IPS-15b (cell line): ENCODE results near the gene PRR19.

Experiments
- H3K27me3 ChIP-seq: one replicate; pipeline ENCODE4 v1.6.1; 2013; ENCODE audit warnings: low read length; ENCODE audit not compliant: control insufficient read depth, insufficient read depth
- H3K36me3 ChIP-seq: one replicate; pipeline ENCODE4 v1.6.1; 2013; ENCODE audit warnings: low read length; ENCODE audit not compliant: control insufficient read depth, insufficient read depth
- H3K4me1 ChIP-seq: one replicate; pipeline ENCODE4 v1.6.1; 2013; ENCODE audit warnings: mild to moderate bottlenecking, low read length; ENCODE audit not compliant: control insufficient read depth, insufficient read depth
- H3K4me3 ChIP-seq: one replicate; pipeline ENCODE4 v1.5.1; 2013; ENCODE audit warnings: low read depth, low read length
- H3K9ac ChIP-seq: one replicate; pipeline ENCODE4 v1.6.1; 2013; ENCODE audit warnings: low read depth, mild to moderate bottlenecking, low read length
- H3K9me3 ChIP-seq: one replicate; pipeline ENCODE4 v1.6.1; 2013; ENCODE audit warnings: mild to moderate bottlenecking, low read length; ENCODE audit not compliant: control insufficient read depth, insufficient read depth

The PRR19 gene

DNA sequence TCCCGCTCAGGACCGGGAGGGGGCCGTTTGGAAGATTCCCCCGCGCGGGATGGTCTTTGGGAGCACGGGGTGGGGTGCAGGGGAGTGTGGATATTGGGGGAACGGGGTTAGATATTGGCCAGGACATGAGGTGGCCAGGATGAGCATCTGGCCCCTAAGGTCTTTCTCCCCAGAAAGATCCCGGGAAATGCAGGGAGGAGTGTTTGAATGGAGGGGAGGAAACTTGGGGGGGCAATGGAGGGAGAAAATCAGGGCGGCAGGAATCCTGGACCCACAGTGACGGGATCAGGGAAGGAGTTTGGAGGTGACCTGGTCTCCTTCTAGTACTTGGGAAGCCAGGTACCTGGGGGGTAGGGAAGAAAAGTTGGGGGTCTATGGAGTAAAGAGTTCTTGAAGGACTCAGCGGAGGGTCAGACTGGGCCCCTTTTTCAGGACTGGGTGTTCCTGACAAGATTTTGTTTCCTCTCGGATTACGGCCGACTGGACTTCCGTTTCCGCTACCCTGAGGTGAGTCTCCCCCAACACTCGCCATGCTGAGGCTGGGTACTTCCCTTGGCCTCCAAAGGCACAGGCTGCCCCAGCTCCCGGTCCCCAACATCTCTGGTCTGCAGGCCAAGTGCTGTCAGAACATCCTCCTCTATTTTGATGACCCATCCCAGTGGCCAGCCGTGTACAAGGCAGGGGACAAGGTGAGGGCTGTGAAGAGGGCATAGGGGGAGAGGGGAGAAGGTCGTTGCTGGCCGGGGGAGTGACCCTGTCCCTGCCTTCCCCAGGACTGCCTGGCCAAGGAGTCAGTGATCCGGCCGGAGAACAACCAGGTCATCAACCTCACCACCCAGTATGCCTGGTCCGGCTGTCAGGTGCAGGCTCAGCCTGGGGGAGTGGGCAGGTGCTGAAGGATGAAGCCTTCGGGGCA, 12.2 kb downstream of the PRR19 start:
- Histone ChIP-seq H3K9ac (no peak overlapping the region), H3K27me3 (peaks cover 23% of the 10 kb centered on the region), H3K36me3 (no peaks in the 10 kb centered on the region), H3K4me3 (peak overlapping the region; percentile 66), H3K9me3 (no peaks in the 10 kb centered on the region), H3K4me1 (no peaks in the 10 kb centered on the region)

DNA sequence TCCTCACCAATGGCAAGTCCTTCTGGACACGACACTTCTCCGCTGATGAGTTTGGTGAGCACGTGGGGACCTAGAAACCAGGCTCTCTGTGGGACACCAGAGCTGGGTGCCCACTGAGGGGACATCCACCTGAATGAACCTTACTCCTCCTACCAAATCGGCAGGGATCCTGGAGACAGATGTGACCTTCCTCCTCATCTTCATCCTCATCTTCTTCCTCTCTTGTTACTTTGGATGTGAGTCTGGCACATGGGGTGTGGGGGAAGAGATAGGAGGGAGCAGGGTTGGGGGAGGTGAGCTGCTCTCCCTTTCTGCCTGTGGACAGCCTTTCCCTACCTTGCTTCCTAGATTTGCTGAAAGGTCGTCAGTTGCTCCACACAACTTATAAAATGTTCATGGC, 13.1 kb downstream of the PRR19 start:
- H3K9me3 ChIP-seq = no peaks in the 10 kb centered on the region
- H3K4me1 ChIP-seq = no peaks in the 10 kb centered on the region
- no peaks in the 10 kb centered on the region for H3K36me3 ChIP-seq
- peaks cover 23% of the 10 kb centered on the region for H3K27me3 ChIP-seq
- no peak overlapping the region for H3K4me3 ChIP-seq
- no peak overlapping the region for H3K9ac ChIP-seq

DNA sequence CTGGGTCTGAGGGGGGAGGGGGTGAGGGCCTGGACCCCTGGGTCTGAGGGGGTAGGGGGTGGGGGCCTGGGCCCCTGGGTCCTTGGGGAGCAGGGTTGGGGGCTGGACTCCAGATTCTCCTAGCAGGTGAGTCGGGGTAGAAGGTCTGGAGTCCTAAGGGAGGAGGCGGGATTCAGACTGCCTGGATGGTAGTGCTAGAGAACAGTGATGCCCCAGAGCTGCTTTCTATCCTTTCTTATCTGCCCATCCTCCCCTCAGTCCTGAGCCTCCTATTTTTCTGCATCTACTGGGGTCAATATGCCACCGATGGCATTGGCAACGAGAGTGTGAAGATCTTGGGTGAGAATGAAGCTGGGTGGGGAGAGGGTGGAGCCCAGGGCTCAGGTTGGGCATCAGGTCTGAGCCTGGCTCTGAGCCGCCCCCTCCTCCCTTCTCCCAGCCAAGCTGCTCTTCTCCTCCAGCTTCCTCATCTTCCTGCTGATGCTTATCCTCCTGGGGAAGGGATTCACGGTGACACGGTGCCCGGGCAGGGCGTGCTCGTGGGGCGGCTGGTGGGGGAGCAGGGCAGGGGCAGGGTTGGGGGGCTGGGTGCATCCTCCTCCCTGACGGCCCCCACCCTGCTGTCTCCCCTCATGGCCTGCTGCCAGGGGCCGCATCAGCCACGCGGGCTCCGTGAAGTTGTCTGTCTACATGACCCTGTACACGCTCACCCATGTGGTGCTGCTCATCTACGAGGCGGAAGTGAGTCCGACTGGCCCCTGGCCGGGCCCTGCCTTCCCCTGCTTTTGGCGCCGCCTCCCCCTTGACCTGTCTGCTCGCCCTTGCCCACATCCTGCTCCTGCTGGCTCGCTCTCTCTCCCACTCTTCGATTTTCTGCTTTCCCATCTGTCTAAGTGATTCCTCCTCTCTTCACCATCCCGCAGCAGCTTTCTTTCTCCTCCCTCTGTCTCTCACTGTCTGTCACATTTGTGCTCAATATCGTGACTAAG, 14.6 kb downstream of the PRR19 start:
- H3K27me3 ChIP-seq = peaks cover 23% of the 10 kb centered on the region
- H3K36me3 ChIP-seq = no peaks in the 10 kb centered on the region
- H3K4me3 ChIP-seq = no peak overlapping the region
- no peaks in the 10 kb centered on the region for H3K9me3 ChIP-seq
- H3K4me1 ChIP-seq = no peaks in the 10 kb centered on the region
- H3K9ac ChIP-seq = no peak overlapping the region

DNA sequence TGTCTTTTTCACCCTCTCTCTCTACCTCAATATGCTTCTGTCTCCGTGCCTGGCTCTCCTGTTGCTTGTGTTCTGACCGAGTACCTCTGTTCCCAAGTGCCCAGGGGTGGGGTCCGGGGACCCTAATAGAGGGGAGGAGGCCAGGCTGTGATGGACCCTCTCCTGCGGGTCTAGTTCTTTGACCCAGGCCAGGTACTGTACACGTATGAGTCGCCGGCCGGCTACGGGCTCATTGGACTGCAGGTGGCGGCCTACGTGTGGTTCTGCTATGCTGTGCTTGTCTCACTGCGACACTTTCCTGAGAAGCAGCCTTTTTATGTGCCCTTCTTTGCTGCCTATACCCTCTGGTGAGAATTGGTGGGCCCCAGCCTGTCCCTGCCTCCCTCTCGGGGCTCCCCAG, 15.6 kb downstream of the PRR19 start:
- Histone ChIP-seq H3K4me1 (no peaks in the 10 kb centered on the region), H3K9me3 (no peaks in the 10 kb centered on the region), H3K27me3 (peaks cover 25% of the 10 kb centered on the region), H3K36me3 (no peaks in the 10 kb centered on the region), H3K4me3 (no peak overlapping the region), H3K9ac (no peak overlapping the region)

DNA sequence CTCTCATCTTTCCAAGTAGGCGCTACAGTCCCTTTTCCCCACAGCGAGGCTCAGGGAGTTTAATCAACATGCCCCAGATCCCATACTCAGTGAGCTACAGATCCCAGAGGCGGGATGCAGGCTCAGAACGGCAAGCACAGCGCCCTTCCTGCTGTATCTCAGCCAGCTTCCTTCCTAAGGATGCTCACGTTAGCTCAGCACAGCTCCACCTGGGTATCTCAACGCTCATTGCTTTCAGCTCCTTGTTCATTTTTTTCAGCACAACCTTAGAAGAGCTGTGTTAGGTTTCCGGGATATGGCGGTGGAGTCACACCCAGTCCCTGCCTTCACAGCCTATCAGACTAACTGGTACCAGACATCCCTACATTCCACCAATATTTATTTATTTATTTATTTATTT, 20.4 kb downstream of the PRR19 start:
- H3K4me3 ChIP-seq = no peak overlapping the region
- H3K4me1 ChIP-seq = no peaks in the 10 kb centered on the region
- H3K9me3 ChIP-seq = no peaks in the 10 kb centered on the region
- peaks cover 15% of the 10 kb centered on the region for H3K27me3 ChIP-seq
- no peak overlapping the region for H3K9ac ChIP-seq
- no peaks in the 10 kb centered on the region for H3K36me3 ChIP-seq

DNA sequence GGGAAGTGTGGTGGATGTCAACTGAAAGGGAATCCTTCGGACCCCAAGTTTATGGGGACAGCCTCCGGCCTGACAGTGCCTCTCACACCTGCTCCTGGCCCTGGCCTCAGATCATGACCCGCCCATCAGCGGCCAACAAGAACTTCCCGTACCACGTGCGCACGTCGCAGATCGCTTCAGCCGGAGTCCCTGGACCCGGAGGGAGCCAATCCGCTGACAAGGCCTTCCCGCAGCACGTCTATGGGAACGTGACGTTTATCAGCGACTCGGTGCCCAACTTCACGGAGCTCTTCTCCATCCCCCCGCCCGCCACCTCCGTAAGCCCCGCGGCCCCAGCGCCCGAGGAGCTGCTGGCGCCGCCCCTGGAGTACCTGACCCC, 21.5 kb downstream of the PRR19 start:
- Histone ChIP-seq H3K4me1 (no peaks in the 10 kb centered on the region), H3K9me3 (no peaks in the 10 kb centered on the region), H3K9ac (no peak overlapping the region), H3K27me3 (peaks cover 15% of the 10 kb centered on the region), H3K36me3 (no peaks in the 10 kb centered on the region), H3K4me3 (peak overlapping the region; percentile 37)

DNA sequence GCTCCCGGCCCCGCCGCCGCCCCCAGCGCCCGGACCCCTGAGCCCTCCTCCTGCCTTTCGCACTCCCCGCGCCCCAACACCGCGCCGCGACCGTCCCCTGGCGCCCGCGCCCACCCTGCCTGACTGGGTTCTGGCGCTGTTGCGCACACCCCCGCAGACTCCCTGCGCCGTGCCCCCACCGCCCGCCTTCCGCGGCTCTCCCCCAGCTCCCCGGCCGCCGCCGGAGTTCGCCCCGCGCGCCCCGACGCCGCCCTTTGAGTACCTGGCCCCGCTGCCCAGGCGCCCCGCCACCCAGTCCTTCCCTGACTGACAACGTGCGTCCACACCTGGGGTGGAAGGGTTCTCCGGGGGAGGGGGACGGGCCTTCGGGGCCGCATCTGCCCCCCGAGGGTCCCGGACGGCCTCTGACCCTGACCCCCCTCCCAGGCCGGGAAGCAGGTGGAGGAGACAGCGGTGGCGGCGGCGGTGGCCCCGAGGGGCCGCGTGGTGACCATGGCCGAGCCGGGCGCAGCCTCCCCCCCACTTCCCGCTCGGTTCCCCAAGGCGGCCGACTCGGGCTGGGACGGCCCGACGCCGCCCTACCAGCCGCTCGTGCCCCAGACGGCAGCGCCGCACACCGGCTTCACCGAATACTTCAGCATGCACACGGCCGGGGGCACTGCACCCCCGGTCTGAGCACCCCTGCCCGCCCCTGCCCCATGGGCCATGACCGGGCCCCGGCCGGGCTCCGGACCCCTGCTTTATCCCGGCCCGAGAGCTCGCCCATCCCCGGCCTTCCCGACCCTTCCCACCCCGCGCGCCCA, 22.1 kb downstream of the PRR19 start:
- Histone ChIP-seq H3K36me3 (no peaks in the 10 kb centered on the region), H3K9ac (no peak overlapping the region)

DNA sequence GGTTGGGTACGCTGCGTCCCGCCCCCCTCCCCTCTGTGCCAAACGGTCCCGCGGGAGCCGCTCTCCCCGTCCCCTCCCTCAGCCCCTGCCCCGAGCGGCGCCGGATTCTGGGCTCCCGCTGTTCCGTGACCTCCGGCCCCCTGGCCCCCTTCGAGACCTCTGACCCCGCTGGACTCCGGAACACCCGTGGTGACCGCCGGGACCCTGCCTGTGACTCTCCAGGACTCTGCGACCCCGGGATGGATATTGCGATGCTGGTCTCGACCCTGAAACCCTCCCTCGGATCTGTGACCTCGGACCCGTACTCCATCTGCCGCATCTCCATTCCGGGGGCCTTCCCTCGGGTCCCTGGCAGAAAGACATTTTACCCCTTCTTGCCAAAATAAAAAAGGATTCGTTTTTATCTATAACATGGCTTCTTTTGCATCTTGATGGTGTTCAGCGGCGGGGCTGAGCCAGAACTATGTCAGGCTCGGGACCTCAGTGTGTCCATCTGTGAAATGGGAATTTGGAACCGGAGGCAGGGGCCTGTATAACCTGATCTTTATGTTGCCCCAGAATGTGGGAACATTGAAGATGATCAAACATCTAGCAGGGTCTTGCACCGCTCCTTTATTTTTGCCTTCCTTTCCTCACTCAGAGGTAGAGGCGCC, 22.8 kb downstream of the PRR19 start:
- Histone ChIP-seq H3K4me1 (no peaks in the 10 kb centered on the region), H3K9me3 (no peaks in the 10 kb centered on the region), H3K27me3 (peaks cover 15% of the 10 kb centered on the region), H3K4me3 (peak overlapping the region; percentile 47), H3K9ac (no peak overlapping the region), H3K36me3 (no peaks in the 10 kb centered on the region)

More for the DNA sequence above, 22.1 kb downstream of the PRR19 start:
- H3K9me3 ChIP-seq = no peaks in the 10 kb centered on the region
- H3K4me3 ChIP-seq = peak overlapping the region; percentile 47
- peaks cover 15% of the 10 kb centered on the region for H3K27me3 ChIP-seq
- no peaks in the 10 kb centered on the region for H3K4me1 ChIP-seq

DNA sequence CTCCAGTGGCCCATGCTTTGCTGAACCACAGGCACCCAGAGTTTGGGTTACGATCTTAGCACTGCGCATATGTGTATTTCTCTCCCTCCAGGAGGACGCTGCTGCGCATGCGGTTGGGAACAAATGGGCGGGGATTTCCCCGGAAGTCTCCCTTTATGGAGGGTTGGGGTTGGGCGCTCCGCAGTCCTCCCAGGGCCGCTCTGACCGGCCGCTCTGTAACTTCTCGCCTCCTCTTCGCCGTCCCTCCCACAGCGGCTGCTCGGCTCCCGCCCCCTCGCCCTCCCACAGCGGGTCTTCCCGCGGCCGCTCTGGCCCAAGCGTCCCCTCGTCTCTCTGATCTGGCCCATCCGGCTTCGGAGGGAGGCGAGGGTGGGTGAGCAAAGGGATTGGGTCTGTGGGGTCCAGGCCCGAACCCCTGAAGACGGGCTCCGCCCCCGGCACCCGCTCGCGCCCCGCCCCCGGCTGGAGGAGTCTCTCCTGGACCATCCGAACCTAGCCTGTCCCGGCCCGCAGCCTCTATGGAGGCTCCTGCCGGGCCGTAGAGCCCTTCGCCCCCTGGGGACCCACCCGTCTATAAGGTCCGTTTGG, 23.5 kb downstream of the PRR19 start, which contains the start of gene MEGF8:
Gene MEGF8 (plus strand): TSS at position 328 of the 588 bp plus-strand sequence. CDS start 609 bp downstream, outside the sequence.
- Histone ChIP-seq H3K36me3 (no peaks in the 10 kb centered on the region), H3K4me3 (peak within 1 kb of the TSS; percentile 84), H3K27me3 (peaks cover 15% of the 10 kb centered on the region), H3K9ac (peak within 1 kb of the TSS; percentile 83), H3K4me1 (peaks cover 4% of the 10 kb centered on the region), H3K9me3 (no peaks in the 10 kb centered on the region)

DNA sequence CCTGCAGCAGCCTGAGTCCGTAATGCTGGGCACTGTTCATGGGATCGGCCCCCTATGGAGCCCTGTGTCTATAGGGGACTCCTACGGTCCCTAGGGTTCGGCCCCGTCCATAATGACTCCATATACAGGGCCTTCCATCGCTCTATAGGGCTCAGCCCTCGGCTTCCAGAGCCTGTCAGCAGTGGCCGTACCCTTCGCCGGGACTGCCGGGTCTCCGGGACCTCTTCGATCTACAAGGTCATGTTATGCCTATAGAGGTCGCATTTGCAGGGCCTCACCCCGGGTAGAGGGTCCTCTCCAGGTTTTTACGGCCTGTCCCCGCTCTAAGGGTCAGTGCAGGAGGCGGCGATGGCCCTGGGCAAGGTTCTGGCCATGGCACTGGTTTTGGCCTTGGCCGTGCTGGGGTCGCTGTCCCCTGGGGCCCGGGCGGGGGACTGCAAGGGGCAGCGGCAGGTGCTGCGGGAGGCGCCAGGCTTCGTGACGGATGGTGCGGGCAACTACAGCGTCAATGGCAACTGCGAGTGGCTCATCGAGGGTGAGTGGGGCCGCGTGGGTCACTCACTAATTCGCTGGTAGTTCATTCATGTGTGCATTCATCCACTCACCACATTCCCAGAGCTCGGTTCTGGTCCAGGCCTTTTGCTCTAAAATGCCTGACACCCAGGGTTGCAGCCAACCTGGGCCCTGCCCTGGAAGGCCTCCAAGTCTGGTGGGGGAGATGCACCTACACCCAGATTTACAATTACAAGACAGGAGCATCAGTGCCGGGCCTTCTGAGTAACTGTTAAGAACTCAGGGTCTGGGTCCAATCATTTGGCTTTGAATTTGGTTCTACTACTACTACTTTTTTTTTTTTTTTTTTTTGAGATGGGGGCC, 24.2 kb downstream of the PRR19 start:
- Histone ChIP-seq H3K36me3 (no peaks in the 10 kb centered on the region), H3K9me3 (no peaks in the 10 kb centered on the region), H3K4me1 (peaks cover 5% of the 10 kb centered on the region), H3K27me3 (peaks cover 15% of the 10 kb centered on the region), H3K9ac (peak overlapping the region; percentile 83), H3K4me3 (peak overlapping the region; percentile 84)
